ENCODE data around the gene RRP1B. TPM values are rescaled to one million over a fixed set of nuclear protein-coding genes. Genes with fewer than 3 reads are reported as not detected.

Gene RRP1B
- polyA plus RNA-seq, 2 of the 4 experiments (the other 2 are of a cell fraction), result 32.5 TPM

DNA sequence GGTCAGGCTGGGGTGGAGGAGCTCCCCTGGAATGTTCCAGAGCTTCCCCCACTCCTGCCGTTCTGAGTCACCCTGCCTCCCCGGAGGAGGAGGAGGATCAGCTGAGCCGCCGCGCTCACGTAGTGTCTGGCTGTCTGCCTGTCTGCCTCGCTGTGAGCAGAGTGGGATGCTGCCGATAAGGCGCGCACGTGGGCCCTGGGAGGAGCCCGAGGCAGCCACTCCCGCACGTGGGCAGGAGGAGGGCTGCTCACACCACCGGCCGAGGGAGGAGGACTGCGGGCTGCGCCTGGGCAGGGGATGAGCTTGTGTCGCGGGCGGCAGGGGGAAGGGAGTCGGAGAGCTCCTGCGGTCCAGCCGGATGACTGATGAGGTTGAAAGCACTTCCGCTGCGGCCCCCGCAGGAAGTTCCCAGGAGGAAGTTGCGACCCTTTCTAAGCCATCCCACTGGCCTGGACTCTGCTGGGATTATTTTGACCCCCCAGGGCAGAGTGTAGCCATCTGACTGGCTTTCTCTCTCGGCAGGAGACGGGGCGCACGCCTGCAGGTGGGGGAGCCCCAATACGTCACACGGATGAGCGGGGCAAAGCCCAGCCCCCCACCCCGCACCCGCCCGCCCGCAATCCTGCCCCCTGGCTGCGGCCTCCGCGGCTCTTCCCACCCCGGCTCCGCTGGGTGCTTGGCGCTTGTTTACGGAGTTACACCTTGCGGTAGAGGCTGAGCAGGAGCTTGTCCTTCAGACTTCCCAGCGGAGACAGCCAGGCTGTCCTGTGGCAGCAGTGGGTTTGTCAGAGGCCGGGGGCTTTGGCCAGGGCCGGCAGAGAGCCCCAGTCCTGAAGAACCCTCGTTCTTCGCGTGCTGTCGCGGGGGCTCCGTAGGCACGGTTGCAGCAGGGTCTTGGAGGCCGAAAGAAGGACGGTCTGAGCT, 69.4 kb downstream of the RRP1B start:
- 32% methylated on average over 16 of the region's 59 CpGs for WGBS (ENCODE audit: missing lambda C conversion rate)
- CTCF ChIA-PET, result interaction anchor here (0.6 to 2.5 kb wide), 13 partner anchors 9 to 83 kb away, joined by 3 to 15 read pairs (median 4); partner anchors contain the start of gene PDXK
- TF ChIP-seq, protein P1, sequence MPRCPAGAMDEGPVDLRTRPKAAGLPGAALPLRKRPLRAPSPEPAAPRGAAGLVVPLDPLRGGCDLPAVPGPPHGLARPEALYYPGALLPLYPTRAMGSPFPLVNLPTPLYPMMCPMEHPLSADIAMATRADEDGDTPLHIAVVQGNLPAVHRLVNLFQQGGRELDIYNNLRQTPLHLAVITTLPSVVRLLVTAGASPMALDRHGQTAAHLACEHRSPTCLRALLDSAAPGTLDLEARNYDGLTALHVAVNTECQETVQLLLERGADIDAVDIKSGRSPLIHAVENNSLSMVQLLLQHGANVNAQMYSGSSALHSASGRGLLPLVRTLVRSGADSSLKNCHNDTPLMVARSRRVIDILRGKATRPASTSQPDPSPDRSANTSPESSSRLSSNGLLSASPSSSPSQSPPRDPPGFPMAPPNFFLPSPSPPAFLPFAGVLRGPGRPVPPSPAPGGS (IDR thresholded peaks at IDR 0.05), result peak; percentile 62; the same call in 2 of the 3 replicates
- no peak; a peak in 1 of 4 replicates for TF ChIP-seq CEBPB (IDR thresholded peaks at IDR 0.05)
- no peak for TF ChIP-seq NFE2L2 (conservative IDR thresholded peaks at IDR 0.05; ENCODE audit: low read length)
- TF ChIP-seq ESRRA (IDR thresholded peaks at IDR 0.05; ENCODE audit: borderline replicate concordance, low read length), result no peak
- peak; percentile 47 to 86; a peak in 3 of 5 replicates for TF ChIP-seq JUN (IDR thresholded peaks at IDR 0.05)
- TF ChIP-seq MYC (IDR thresholded peaks at IDR 0.05; ENCODE audit: borderline replicate concordance, low read length), result peak; percentile 86
- TF ChIP-seq ZNF302 (CRISPR knock-in tag; IDR thresholded peaks at IDR 0.05), result no peak
- TF ChIP-seq ZC3H11A (IDR thresholded peaks at IDR 0.05), result no peak
- no peak; the same call in 1 of the 2 replicates for TF ChIP-seq RARB (CRISPR knock-in tag; IDR thresholded peaks at IDR 0.05)
- TF ChIP-seq POLR2AphosphoS2 (conservative IDR thresholded peaks at IDR 0.05; ENCODE audit: low read length), result 0 out of 2 replicates have a peak, but pooled peaks have one; percentile 1
- no peak; the same call in 1 of the 2 replicates for TF ChIP-seq POLR2A (IDR thresholded peaks at IDR 0.05; ENCODE audit: low read length)
- TF ChIP-seq SREBF2 (IDR thresholded peaks at IDR 0.05), result no peak
- peak; percentile 99 for TF ChIP-seq MAX (IDR thresholded peaks at IDR 0.05)
- no peak for TF ChIP-seq ZFP36 (IDR thresholded peaks at IDR 0.05; ENCODE audit: borderline replicate concordance, partially characterized antibody)
- no peak for TF ChIP-seq EHF (CRISPR knock-in tag; IDR thresholded peaks at IDR 0.05)
- no peak for TF ChIP-seq KDM5A (IDR thresholded peaks at IDR 0.05)
- TF ChIP-seq NPAS2 (CRISPR knock-in tag; IDR thresholded peaks at IDR 0.05; ENCODE audit: borderline replicate concordance), result peak; percentile 75
- no peak for TF ChIP-seq ZSCAN20 (CRISPR knock-in tag; IDR thresholded peaks at IDR 0.05)
- TF ChIP-seq CHD4 (IDR thresholded peaks at IDR 0.05; ENCODE audit: borderline replicate concordance), result no peak
- no peak for TF ChIP-seq CTCF (IDR thresholded peaks at IDR 0.05)
- no peak for TF ChIP-seq HOXA7 (CRISPR knock-in tag; IDR thresholded peaks at IDR 0.05)
- no peak for TF ChIP-seq HOXB5 (CRISPR knock-in tag; IDR thresholded peaks at IDR 0.05)
- no peak for TF ChIP-seq RNF2 (IDR thresholded peaks at IDR 0.05; ENCODE audit: borderline replicate concordance, low read depth)
- TF ChIP-seq, protein P2, sequence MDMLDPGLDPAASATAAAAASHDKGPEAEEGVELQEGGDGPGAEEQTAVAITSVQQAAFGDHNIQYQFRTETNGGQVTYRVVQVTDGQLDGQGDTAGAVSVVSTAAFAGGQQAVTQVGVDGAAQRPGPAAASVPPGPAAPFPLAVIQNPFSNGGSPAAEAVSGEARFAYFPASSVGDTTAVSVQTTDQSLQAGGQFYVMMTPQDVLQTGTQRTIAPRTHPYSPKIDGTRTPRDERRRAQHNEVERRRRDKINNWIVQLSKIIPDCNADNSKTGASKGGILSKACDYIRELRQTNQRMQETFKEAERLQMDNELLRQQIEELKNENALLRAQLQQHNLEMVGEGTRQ (IDR thresholded peaks at IDR 0.05), result peak; percentile 88
- no peak for TF ChIP-seq HOXB13 (CRISPR knock-in tag; IDR thresholded peaks at IDR 0.05; ENCODE audit: low read depth)
- TF ChIP-seq CHD2 (IDR thresholded peaks at IDR 0.05; ENCODE audit: low read length, partially characterized antibody), result no peak
- peak; percentile 50 for TF ChIP-seq JUNB (IDR thresholded peaks at IDR 0.05)
- TF ChIP-seq RFX5 (IDR thresholded peaks at IDR 0.05), result no peak
- no peak for TF ChIP-seq RCOR1 (IDR thresholded peaks at IDR 0.05; ENCODE audit: low read depth, low read length)
- no peak for TF ChIP-seq FOSB (CRISPR knock-in tag; IDR thresholded peaks at IDR 0.05)
- no peak for TF ChIP-seq EHMT2 (IDR thresholded peaks at IDR 0.05; ENCODE audit: low read depth)
- peak; percentile 88 for TF ChIP-seq GATA3 (IDR thresholded peaks at IDR 0.05; ENCODE audit: borderline replicate concordance)
- TF ChIP-seq ATOH8 (CRISPR knock-in tag; IDR thresholded peaks at IDR 0.05; ENCODE audit: low read depth), result no peak
- TF ChIP-seq, protein P3, sequence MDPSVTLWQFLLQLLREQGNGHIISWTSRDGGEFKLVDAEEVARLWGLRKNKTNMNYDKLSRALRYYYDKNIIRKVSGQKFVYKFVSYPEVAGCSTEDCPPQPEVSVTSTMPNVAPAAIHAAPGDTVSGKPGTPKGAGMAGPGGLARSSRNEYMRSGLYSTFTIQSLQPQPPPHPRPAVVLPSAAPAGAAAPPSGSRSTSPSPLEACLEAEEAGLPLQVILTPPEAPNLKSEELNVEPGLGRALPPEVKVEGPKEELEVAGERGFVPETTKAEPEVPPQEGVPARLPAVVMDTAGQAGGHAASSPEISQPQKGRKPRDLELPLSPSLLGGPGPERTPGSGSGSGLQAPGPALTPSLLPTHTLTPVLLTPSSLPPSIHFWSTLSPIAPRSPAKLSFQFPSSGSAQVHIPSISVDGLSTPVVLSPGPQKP (IDR thresholded peaks at IDR 0.05; ENCODE audit: low read depth, low read length), result no peak
- no peak for TF ChIP-seq HEYL (CRISPR knock-in tag; IDR thresholded peaks at IDR 0.05)
- peak; percentile 80 for TF ChIP-seq BHLHE40 (IDR thresholded peaks at IDR 0.05; ENCODE audit: low read depth, low read length)

More for the DNA sequence above, 69.4 kb downstream of the RRP1B start:
- POLR2A ChIA-PET, result interaction anchor here (0.7 to 3.1 kb wide), 10 partner anchors 9 to 395 kb away, joined by 3 to 18 read pairs (median 4); partner anchors contain the start of genes PDXK and RRP1
- H3K4me3 ChIP-seq, result peak overlapping the region; percentile 44
- no peaks in the 10 kb centered on the region for H3K9me3 ChIP-seq
- H3K4me2 ChIP-seq, result peak overlapping the region; percentile 93
- FAIRE-seq (no peak), ATAC-seq (peak; percentile 77 to 78), DNase-seq (ENCODE audit: low read depth in 1 of 2, low spot score in 1 of 2) (peak; percentile 68 to 88)
- peak overlapping the region; percentile 98 to 99 for H3K27ac ChIP-seq
- peaks cover 95% of the 10 kb centered on the region for H3K4me1 ChIP-seq
